CD4-positive, alpha-beta T cell treated with Interferon gamma for 1 hour (primary cell): ENCODE data around the gene DAAM2.

Experiments
- DNase-seq: peaks from one replicate; pipeline ENCODE4 v3.0.0-alpha.2; 2020

Gene DAAM2

DNA sequence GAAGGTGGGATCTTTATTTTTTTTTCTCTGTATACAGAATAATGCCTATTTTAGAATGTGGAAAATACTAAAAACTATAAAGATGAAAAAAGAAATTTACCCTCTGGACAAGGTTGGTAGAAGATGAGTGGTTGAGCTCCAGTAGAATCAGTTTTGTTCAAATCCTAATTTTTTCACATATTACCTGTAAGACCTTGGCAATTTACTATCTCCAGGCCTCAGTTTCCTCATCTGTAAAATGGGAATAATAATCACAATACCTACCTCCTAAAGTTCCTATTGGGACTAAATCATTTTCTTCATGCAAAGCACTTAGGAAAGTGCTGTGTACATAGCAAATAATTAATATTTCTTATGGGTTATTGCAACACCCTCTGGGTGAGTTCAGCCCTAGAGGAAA is 28.4 kb downstream of the DAAM2 start:
- no peak for DNase-seq

DNA sequence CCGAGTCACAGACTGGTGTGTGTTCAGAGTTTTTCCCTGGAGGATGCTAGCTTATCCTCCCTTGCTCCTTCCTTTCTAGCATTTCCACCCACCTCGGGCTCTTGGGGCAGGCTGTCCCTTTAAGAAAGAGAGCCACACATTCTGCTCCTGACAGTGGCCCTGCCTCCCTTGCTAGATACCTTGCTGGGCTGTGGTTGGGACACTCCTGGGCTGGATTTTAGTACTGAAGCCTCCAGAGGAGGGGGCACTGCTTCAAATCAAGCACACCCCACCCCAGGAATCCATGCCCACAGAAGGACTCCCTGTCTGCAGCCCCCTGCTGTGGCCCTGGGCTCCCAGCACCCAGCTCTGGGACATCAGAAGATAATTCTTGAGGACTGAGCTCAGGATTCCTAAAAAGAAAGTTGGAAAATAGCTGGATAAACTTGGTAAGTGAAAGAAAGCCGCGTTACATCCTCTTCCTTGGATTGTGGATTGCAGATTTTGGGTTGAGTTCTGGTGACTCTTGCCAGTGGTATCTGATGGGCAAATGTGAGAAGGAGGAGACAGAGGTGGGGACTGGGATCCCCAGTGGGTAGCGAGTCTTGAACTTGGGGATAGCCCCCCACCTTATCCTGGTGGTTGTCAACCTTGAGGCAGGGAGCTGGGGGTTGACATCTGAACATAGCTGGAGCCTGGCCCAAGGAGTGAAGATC is 29.0 kb downstream of the DAAM2 start:
- no peak for DNase-seq

- no peak for DNase-seq
Observed at GRCh38 chr6:39821742-39822532, 29.8 kb downstream of the DAAM2 start.

- DNase-seq, result no peak
Observed at GRCh38 chr6:39822846-39823815, 31.0 kb downstream of the DAAM2 start.

DNA sequence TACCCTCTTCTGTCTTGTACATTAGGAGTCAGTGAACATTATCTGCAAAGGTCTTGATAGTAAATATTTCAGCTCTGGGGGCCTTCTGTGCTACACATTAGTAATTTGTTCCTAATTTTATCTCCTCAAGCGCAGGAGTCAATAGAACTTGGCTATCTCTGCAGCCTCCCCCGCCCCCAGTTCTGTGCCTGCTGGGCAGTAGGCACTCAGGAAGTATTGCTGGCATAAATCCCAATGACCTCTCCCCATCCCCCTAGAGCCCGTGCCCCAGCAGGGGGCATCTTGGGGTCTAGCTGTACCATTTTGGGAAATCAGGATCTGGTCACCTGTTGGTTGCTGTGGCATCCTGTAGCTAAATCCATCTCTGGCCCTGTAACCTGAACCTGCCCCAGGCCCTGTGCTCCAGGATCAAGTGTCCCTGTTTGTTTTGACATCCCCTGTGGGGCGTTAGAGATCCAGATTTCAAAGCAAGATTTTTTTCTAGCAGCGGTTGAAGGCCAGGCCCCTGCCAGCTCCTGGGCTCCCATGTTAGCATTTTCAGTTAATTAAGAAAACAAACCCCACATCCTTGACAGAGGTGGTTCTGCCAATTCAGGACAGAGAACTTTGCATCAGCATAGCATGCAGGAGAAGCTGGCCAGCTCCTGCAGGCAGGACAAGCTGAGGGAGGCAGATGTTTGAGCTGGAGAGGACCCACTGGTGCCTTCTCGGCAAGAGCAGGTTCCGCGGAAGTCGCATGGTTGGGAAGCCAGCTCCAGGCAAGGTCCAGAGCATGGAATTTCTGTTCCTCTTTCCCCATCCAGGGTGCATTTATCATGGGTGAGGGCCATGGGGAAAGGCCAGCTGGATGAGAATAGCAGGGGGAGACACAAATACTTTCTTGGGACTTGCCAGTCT is 32.1 kb downstream of the DAAM2 start:
- DNase-seq, result no peak

DNA sequence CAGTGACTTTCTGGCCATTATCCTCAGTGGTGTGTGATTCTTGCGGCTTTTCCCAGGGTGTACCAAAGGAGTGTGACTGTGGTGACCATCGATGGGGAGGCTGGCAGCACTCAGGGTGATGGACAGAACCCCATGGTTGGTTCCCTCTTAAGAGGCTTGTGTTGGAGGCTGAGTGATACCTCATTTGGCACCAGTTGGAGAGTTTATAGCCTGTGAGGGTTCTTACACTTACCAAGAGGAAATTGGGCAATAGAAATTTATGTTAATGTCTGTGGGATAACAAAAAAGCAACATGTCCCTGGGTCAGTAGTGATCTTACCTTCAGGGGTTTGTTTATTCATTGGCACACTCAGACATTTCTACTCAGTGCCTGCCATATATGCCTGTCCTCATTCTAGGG is 37.2 kb downstream of the DAAM2 start:
- no peak for DNase-seq

- no peak for DNase-seq
Observed at GRCh38 chr6:39830444-39830843, 38.3 kb downstream of the DAAM2 start.

GRCh38 chr6:39831701-39832100 is 39.5 kb downstream of the DAAM2 start:
- no peak for DNase-seq

- no peak for DNase-seq
Observed at GRCh38 chr6:39834278-39834677, 42.1 kb downstream of the DAAM2 start.

GRCh38 chr6:39834866-39835265 is 42.7 kb downstream of the DAAM2 start:
- DNase-seq, result no peak

- no peak for DNase-seq
Observed at GRCh38 chr6:39835821-39836295, 43.7 kb downstream of the DAAM2 start.

GRCh38 chr6:39836606-39837005 is 44.4 kb downstream of the DAAM2 start:
- no peak for DNase-seq

- DNase-seq, result no peak
Observed at GRCh38 chr6:39839445-39839844, 47.3 kb downstream of the DAAM2 start.

GRCh38 chr6:39840781-39841180 is 48.6 kb downstream of the DAAM2 start:
- DNase-seq, result no peak

GRCh38 chr6:39841291-39841690 is 49.1 kb downstream of the DAAM2 start:
- DNase-seq, result no peak

- no peak for DNase-seq
Observed at GRCh38 chr6:39841923-39842322, 49.7 kb downstream of the DAAM2 start.

GRCh38 chr6:39843305-39844020 is 51.3 kb downstream of the DAAM2 start:
- no peak for DNase-seq

DNA sequence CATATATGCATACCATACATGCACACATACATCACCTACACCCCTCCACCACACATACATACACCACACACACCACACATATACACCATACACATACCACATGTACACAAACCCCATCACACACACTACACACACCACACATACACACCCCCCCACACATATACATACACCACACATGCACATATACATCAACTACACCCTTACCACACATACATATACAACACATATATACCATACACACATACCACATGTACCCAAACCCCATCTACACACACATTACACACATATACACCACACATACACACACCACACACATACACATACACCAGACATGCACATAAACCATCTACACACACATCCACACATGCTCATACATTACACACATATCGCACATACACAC is 52.7 kb downstream of the DAAM2 start:
- DNase-seq, result no peak

- DNase-seq, result no peak
Observed at GRCh38 chr6:39847221-39847620, 55.0 kb downstream of the DAAM2 start.

- DNase-seq, result no peak
Observed at GRCh38 chr6:39848171-39848570, 56.0 kb downstream of the DAAM2 start.

DNA sequence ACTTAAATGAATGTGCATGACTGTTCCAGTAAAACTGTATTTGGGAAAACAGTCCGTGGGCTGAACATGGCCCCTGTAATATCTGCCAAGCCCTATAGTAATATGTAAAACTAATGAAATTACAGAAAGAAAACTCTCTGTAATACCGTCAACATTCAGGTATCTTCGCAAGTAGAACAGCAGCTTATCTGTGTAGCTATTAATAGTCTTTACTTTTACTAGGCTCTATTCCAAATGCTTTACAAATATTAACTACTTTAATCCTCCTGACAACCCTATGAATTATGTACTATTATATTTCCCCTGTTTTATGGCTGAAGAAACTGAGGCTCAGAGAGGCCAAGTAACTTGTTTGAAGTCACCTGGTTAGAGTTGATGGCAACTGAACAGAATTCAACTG is 57.1 kb downstream of the DAAM2 start:
- no peak for DNase-seq
